Breast epithelium (tissue), 3 donors: ENCODE results near the gene HJURP.

Experiments
- POLR2A ChIP-seq: fragments of 450-650 bp; IDR thresholded peaks from one replicate; pipeline ENCODE4 v1.6.1; 2016; ENCODE audit warnings: antibody characterized with exemption, mild to moderate bottlenecking, moderate library complexity
- POLR2AphosphoS5 ChIP-seq, 3 donors: sonication (generic); formaldehyde crosslinking; IDR thresholded peaks; one replicate each; pipeline ENCODE4 v1.6.1; 2017; ENCODE audit warnings: antibody characterized with exemption in 3 of 3
- TF ChIP-seq, protein P1 (sequence below), 3 donors: fragments of 450-650 bp; IDR thresholded peaks; one replicate each; pipeline ENCODE4 v1.5.1; 2016 to 2017; ENCODE audit warnings: antibody characterized with exemption in 3 of 3, mild to moderate bottlenecking in 3 of 3, moderate library complexity in 3 of 3

- no peak for TF ChIP-seq POLR2A
- TF ChIP-seq, protein P1, sequence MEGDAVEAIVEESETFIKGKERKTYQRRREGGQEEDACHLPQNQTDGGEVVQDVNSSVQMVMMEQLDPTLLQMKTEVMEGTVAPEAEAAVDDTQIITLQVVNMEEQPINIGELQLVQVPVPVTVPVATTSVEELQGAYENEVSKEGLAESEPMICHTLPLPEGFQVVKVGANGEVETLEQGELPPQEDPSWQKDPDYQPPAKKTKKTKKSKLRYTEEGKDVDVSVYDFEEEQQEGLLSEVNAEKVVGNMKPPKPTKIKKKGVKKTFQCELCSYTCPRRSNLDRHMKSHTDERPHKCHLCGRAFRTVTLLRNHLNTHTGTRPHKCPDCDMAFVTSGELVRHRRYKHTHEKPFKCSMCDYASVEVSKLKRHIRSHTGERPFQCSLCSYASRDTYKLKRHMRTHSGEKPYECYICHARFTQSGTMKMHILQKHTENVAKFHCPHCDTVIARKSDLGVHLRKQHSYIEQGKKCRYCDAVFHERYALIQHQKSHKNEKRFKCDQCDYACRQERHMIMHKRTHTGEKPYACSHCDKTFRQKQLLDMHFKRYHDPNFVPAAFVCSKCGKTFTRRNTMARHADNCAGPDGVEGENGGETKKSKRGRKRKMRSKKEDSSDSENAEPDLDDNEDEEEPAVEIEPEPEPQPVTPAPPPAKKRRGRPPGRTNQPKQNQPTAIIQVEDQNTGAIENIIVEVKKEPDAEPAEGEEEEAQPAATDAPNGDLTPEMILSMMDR (IDR thresholded peaks at IDR 0.05): no peak
- no peak for TF ChIP-seq POLR2AphosphoS5 (IDR thresholded peaks at IDR 0.05)
Measured at GRCh38 chr2:233815861-233816260, 38.5 kb downstream of the HJURP start.
